Trophoblast cell (in vitro differentiated cells and primary cell): ENCODE results near the gene HMGXB3.
A peak's percentile ranks its signal among the peaks of the same experiment; 100 is the strongest.

Experiments used
- DNase-seq, 2 donors: peaks; one replicate each; pipeline ENCODE4 v3.0.0-alpha.2; 2016
- H2AFZ ChIP-seq: 2 replicates; pipeline ENCODE4 v1.6.1; 2013; ENCODE audit warnings: low read length, moderate library complexity, mild to moderate bottlenecking; ENCODE audit not compliant: insufficient read depth, poor library complexity
- H2AK5ac ChIP-seq: 2 replicates; pipeline ENCODE4 v1.6.1; 2013; ENCODE audit warnings: mild to moderate bottlenecking, low read length
- H2BK120ac ChIP-seq: 2 replicates; pipeline ENCODE4 v1.6.1; 2013; ENCODE audit warnings: low read length, mild to moderate bottlenecking, moderate library complexity; ENCODE audit not compliant: insufficient read depth, poor library complexity
- H2BK12ac ChIP-seq: 2 replicates; pipeline ENCODE4 v1.6.1; 2013; ENCODE audit warnings: mild to moderate bottlenecking, low read length, moderate library complexity
- H2BK5ac ChIP-seq: 2 replicates; pipeline ENCODE4 v1.6.1; 2013; ENCODE audit warnings: low read length, low read depth, moderate library complexity, mild to moderate bottlenecking; ENCODE audit not compliant: poor library complexity
- H3K14ac ChIP-seq: 2 replicates; pipeline ENCODE4 v1.6.1; 2013; ENCODE audit warnings: mild to moderate bottlenecking, low read length
- H3K18ac ChIP-seq: 2 replicates; pipeline ENCODE4 v1.6.1; 2013; ENCODE audit warnings: mild to moderate bottlenecking, low read length
- H3K23ac ChIP-seq: 2 replicates; pipeline ENCODE4 v1.6.1; 2013; ENCODE audit warnings: low read length
- H3K27ac ChIP-seq: 2 replicates; pipeline ENCODE4 v1.5.1; 2013; ENCODE audit warnings: low read depth, mild to moderate bottlenecking, inconsistent platforms, low read length, moderate library complexity
- H3K27me3 ChIP-seq: 2 replicates; pipeline ENCODE4 v1.6.1; 2013; ENCODE audit warnings: inconsistent platforms, mild to moderate bottlenecking, low read length, moderate library complexity; ENCODE audit not compliant: insufficient read depth
- H3K36me3 ChIP-seq, 2 experiments: 1 replicate in 1 of 2; 2 replicates in 1 of 2; pipeline ENCODE4 v1.6.1; 2013; ENCODE audit warnings: low read length in 2 of 2, mild to moderate bottlenecking in 2 of 2, moderate library complexity in 1 of 2; ENCODE audit not compliant: insufficient read depth in 2 of 2, control insufficient read depth in 1 of 2
- H3K4ac ChIP-seq: 2 replicates; pipeline ENCODE4 v1.6.1; 2013; ENCODE audit warnings: low read depth, mild to moderate bottlenecking, low read length, moderate library complexity
- H3K4me1 ChIP-seq, 2 experiments: 1 replicate in 1 of 2; 2 replicates in 1 of 2; pipeline ENCODE4 v1.6.1; 2013; ENCODE audit warnings: low read length in 2 of 2, mild to moderate bottlenecking in 2 of 2, moderate library complexity in 1 of 2; ENCODE audit not compliant: insufficient read depth in 2 of 2, control insufficient read depth in 1 of 2
- H3K4me2 ChIP-seq: 2 replicates; pipeline ENCODE4 v1.6.1; 2013; ENCODE audit warnings: inconsistent platforms, mild to moderate bottlenecking, low read length, moderate library complexity
- H3K4me3 ChIP-seq: 2 replicates; pipeline ENCODE4 v1.5.1; 2013; ENCODE audit warnings: mild to moderate bottlenecking, low read depth, low read length, inconsistent platforms
- H3K79me1 ChIP-seq: one replicate; pipeline ENCODE4 v1.6.1; 2013; ENCODE audit warnings: low read length
- H3K79me2 ChIP-seq: 2 replicates; pipeline ENCODE4 v1.6.1; 2013; ENCODE audit warnings: low read length, mild to moderate bottlenecking; ENCODE audit not compliant: control insufficient read depth, insufficient read depth, poor library complexity
- H3K9ac ChIP-seq: 2 replicates; pipeline ENCODE4 v1.6.1; 2013; ENCODE audit warnings: mild to moderate bottlenecking, low read length
- H3K9me3 ChIP-seq: 2 replicates; pipeline ENCODE4 v1.6.1; 2013; ENCODE audit warnings: low read depth, mild to moderate bottlenecking, control low read depth, inconsistent platforms, low read length; ENCODE audit not compliant: insufficient read depth
- H4K12ac ChIP-seq: 2 replicates; pipeline ENCODE4 v1.6.1; 2013; ENCODE audit warnings: low read depth, mild to moderate bottlenecking, low read length, moderate library complexity
- H4K8ac ChIP-seq: 2 replicates; pipeline ENCODE4 v1.6.1; 2013; ENCODE audit warnings: low read depth, mild to moderate bottlenecking, low read length, moderate library complexity
- H4K91ac ChIP-seq: one replicate; pipeline ENCODE4 v1.6.1; 2013; ENCODE audit warnings: low read depth, mild to moderate bottlenecking, low read length, moderate library complexity
- WGBS: extraction: QIAGEN DNeasy Blood & Tissue Kit; methylation state at CpG from one replicate; pipeline ENCODE4 v1.1.7; 2013; ENCODE audit warnings: missing lambda C conversion rate; ENCODE audit not compliant: insufficient read length, insufficient coverage; ENCODE audit errors: extremely low coverage; 5-methylcytosine and 5-hydroxymethylcytosine counted together

HMGXB3 gene

GRCh38 chr5:150057052-150057451 lies 56.5 kb downstream of the HMGXB3 start:
- H3K79me2 ChIP-seq: no peaks in the 10 kb centered on the region
- H4K91ac ChIP-seq: no peak overlapping the region
- no peak overlapping the region for H3K4me3 ChIP-seq
- H3K27ac ChIP-seq: no peak overlapping the region
- peaks cover 2% of the 10 kb centered on the region for H3K9me3 ChIP-seq
- peaks cover 3 to 8% of the 10 kb centered on the region in 2 experiments for H3K4me1 ChIP-seq
- H2BK120ac ChIP-seq: no peak overlapping the region
- no peak overlapping the region for H2AFZ ChIP-seq
- WGBS: no CpG with 5 or more reads among the region's 8 CpGs
- no peak overlapping the region for H2BK12ac ChIP-seq
- H3K9ac ChIP-seq: no peak overlapping the region
- H2BK5ac ChIP-seq: no peak overlapping the region
- no peak overlapping the region for H3K23ac ChIP-seq
- no peak for DNase-seq
- no peak overlapping the region for H3K4me2 ChIP-seq
- H4K8ac ChIP-seq: no peak overlapping the region
- H3K18ac ChIP-seq: no peak overlapping the region
- H2AK5ac ChIP-seq: no peak overlapping the region
- H3K79me1 ChIP-seq: no peaks in the 10 kb centered on the region
- no peak overlapping the region for H3K4ac ChIP-seq
- no peaks in the 10 kb centered on the region for H3K27me3 ChIP-seq
- no peak overlapping the region for H3K14ac ChIP-seq
- no peak overlapping the region for H4K12ac ChIP-seq
- H3K36me3 ChIP-seq: peaks cover 49 to 56% of the 10 kb centered on the region in 2 experiments

DNA sequence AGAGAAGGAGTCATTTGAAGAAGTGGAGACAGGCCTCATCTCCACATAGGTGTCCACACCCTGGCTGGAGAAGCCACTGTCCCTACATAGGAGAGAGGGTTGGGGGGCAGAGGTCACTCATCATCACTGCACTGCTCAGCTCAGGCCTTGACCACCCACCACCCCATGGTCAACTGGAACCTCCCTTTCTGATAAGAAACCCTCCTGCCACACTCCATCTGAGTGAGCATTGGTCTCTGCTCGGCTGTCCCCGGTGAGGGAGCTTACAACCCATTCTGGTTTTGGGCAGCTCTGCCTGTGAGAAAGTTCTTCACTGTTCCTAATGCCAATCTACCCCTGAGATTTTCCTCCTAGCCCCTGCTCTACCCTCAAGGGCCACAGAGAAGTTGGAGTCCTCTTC lies 57.0 kb downstream of the HMGXB3 start:
- Histone ChIP-seq H3K4ac (no peak overlapping the region), H2BK5ac (peak overlapping the region; percentile 23), H3K4me3 (no peak overlapping the region), H3K9ac (no peak overlapping the region), H3K4me1 (peaks cover 3 to 8% of the 10 kb centered on the region in 2 experiments), H4K12ac (no peak overlapping the region), H3K9me3 (peaks cover 2% of the 10 kb centered on the region), H3K27me3 (no peaks in the 10 kb centered on the region), H3K14ac (no peak overlapping the region), H2BK12ac (no peak overlapping the region), H2AK5ac (no peak overlapping the region), H2AFZ (no peak overlapping the region), H3K18ac (no peak overlapping the region), H3K79me2 (no peaks in the 10 kb centered on the region), H3K4me2 (no peak overlapping the region), H3K23ac (no peak overlapping the region), H4K8ac (no peak overlapping the region), H4K91ac (no peak overlapping the region), H2BK120ac (no peak overlapping the region), H3K79me1 (no peaks in the 10 kb centered on the region), H3K27ac (no peak overlapping the region), H3K36me3 (peaks cover 44 to 52% of the 10 kb centered on the region in 2 experiments)
- DNase-seq: no peak
- no CpG with 5 or more reads among the region's 2 CpGs for WGBS

- H3K4me3 ChIP-seq: no peak overlapping the region
- H3K4me1 ChIP-seq: peaks cover 3 to 8% of the 10 kb centered on the region in 2 experiments
- H3K4ac ChIP-seq: no peak overlapping the region
- H2BK120ac ChIP-seq: no peak overlapping the region
- H3K9ac ChIP-seq: no peak overlapping the region
- H3K14ac ChIP-seq: no peak overlapping the region
- H2BK12ac ChIP-seq: no peak overlapping the region
- H2AK5ac ChIP-seq: no peak overlapping the region
- no peak overlapping the region for H3K18ac ChIP-seq
- H3K27ac ChIP-seq: no peak overlapping the region
- H3K79me2 ChIP-seq: no peaks in the 10 kb centered on the region
- WGBS: no CpG with 5 or more reads among the region's 5 CpGs
- H3K23ac ChIP-seq: no peak overlapping the region
- peaks cover 40 to 48% of the 10 kb centered on the region in 2 experiments for H3K36me3 ChIP-seq
- no peaks in the 10 kb centered on the region for H3K79me1 ChIP-seq
- H4K91ac ChIP-seq: no peak overlapping the region
- H2BK5ac ChIP-seq: peak overlapping the region; percentile 23
- H3K27me3 ChIP-seq: no peaks in the 10 kb centered on the region
- no peak overlapping the region for H3K4me2 ChIP-seq
- H4K12ac ChIP-seq: no peak overlapping the region
- no peak overlapping the region for H4K8ac ChIP-seq
- no peak for DNase-seq
- H3K9me3 ChIP-seq: peaks cover 2% of the 10 kb centered on the region
- no peak overlapping the region for H2AFZ ChIP-seq
Observed at GRCh38 chr5:150057996-150058395, 57.5 kb downstream of the HMGXB3 start.

GRCh38 chr5:150058480-150059126 lies 58.1 kb downstream of the HMGXB3 start:
- Histone ChIP-seq H3K18ac (no peak overlapping the region), H3K79me1 (no peaks in the 10 kb centered on the region), H3K4me2 (no peak overlapping the region), H4K91ac (no peak overlapping the region), H3K79me2 (no peaks in the 10 kb centered on the region), H3K9me3 (peaks cover 2% of the 10 kb centered on the region), H2BK5ac (no peak overlapping the region), H4K12ac (no peak overlapping the region), H3K9ac (no peak overlapping the region), H3K23ac (no peak overlapping the region), H3K4me3 (no peak overlapping the region), H3K27me3 (no peaks in the 10 kb centered on the region), H2BK120ac (no peak overlapping the region), H3K27ac (no peak overlapping the region), H2AFZ (no peak overlapping the region), H3K4ac (no peak overlapping the region), H3K36me3 (peaks cover 36 to 42% of the 10 kb centered on the region in 2 experiments), H3K14ac (no peak overlapping the region), H4K8ac (no peak overlapping the region), H2AK5ac (no peak overlapping the region), H3K4me1 (peaks cover 3 to 8% of the 10 kb centered on the region in 2 experiments), H2BK12ac (no peak overlapping the region)
- DNase-seq: peak; percentile 9 to 36
- no CpG with 5 or more reads among the region's 6 CpGs for WGBS
